Measurements from ENCODE around the gene ARG2. TPM values are rescaled to one million over a fixed set of nuclear protein-coding genes. Genes with fewer than 3 reads are reported as not detected.

The ARG2 gene
- total and polyA plus RNA-seq, 9 of the 15 experiments (the other 6 are each of a cell fraction or from before 2014, with no cell fraction given): 6.2 to 75.0 (median 17.8) TPM

DNA sequence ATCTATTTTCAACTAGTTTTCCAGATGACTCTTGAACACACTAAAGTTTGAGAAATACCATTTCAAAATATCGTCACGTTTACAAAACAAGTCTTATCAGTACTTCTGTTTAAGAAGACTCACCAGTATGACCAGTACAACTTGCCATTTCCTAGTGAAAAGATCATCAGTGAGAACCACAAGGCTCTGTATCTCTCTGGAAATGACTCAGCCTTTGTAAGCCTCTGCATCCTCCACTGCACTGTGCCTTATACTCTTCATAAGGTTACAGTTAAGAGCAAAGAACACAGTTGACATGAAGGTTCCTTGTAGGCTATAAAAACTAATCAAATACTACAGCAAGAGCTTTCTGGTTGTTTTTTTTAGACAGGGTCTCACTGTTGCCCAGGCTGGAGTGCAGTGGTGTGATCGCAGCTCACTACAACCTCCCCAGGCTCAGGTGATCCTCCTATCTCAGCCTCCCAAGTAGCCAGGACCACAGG, 60.4 kb downstream of the ARG2 start:
- POLR2A ChIA-PET: interaction anchor here (0.7 to 1.8 kb wide), 6 partner anchors 10 to 306 kb away, joined by 3 to 6 read pairs (median 3); partner anchors contain the start of gene RDH11
- H3K4me3 ChIP-seq: no peak overlapping the region
- peak; percentile 72 for TF ChIP-seq CBFA2T3 (IDR thresholded peaks at IDR 0.05)
- no peak for TF ChIP-seq ZNF696 (CRISPR knock-in tag; conservative IDR thresholded peaks at IDR 0.05)
- TF ChIP-seq KDM1A (IDR thresholded peaks at IDR 0.05): peak; percentile 31 to 62; a peak in 1 of 4 replicates
- TF ChIP-seq SMARCA4 (IDR thresholded peaks at IDR 0.05): peak; percentile 83
- TF ChIP-seq, protein P1, sequence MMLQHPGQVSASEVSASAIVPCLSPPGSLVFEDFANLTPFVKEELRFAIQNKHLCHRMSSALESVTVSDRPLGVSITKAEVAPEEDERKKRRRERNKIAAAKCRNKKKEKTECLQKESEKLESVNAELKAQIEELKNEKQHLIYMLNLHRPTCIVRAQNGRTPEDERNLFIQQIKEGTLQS (IDR thresholded peaks at IDR 0.05): peak; percentile 86
- TF ChIP-seq, protein P1 (CRISPR knock-in tag; conservative IDR thresholded peaks at IDR 0.05): no peak
- 0 out of 3 replicates have a peak, but pooled peaks of 1 of the 2 experiments have one; percentile 36 for TF ChIP-seq CBX3 (IDR thresholded peaks at IDR 0.05; ENCODE audit: borderline replicate concordance in 1 of 2, low read length in 2 of 2)
- 0 out of 2 replicates have a peak, but pooled peaks have one; percentile 39 for TF ChIP-seq EHMT2 (IDR thresholded peaks at IDR 0.05)
- TF ChIP-seq, protein P2, sequence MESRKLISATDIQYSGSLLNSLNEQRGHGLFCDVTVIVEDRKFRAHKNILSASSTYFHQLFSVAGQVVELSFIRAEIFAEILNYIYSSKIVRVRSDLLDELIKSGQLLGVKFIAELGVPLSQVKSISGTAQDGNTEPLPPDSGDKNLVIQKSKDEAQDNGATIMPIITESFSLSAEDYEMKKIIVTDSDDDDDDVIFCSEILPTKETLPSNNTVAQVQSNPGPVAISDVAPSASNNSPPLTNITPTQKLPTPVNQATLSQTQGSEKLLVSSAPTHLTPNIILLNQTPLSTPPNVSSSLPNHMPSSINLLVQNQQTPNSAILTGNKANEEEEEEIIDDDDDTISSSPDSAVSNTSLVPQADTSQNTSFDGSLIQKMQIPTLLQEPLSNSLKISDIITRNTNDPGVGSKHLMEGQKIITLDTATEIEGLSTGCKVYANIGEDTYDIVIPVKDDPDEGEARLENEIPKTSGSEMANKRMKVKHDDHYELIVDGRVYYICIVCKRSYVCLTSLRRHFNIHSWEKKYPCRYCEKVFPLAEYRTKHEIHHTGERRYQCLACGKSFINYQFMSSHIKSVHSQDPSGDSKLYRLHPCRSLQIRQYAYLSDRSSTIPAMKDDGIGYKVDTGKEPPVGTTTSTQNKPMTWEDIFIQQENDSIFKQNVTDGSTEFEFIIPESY (CRISPR knock-in tag; IDR thresholded peaks at IDR 0.05): no peak
- no peak for TF ChIP-seq POLR2B (IDR thresholded peaks at IDR 0.05; ENCODE audit: low read depth, partially characterized antibody)
- TF ChIP-seq, protein P3, sequence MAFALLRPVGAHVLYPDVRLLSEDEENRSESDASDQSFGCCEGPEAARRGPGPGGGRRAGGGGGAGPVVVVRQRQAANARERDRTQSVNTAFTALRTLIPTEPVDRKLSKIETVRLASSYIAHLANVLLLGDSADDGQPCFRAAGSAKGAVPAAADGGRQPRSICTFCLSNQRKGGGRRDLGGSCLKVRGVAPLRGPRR (CRISPR knock-in tag; IDR thresholded peaks at IDR 0.05): no peak
- peak; percentile 72 for TF ChIP-seq CTBP1 (IDR thresholded peaks at IDR 0.05; ENCODE audit: borderline replicate concordance)
- TF ChIP-seq NCOA1 (IDR thresholded peaks at IDR 0.05; ENCODE audit: low read depth): 0 out of 2 replicates have a peak, but pooled peaks have one; percentile 30
- peak; percentile 50; the same call in 1 of the 2 replicates for TF ChIP-seq TEAD4 (IDR thresholded peaks at IDR 0.05; ENCODE audit: low read length)
- TF ChIP-seq TEAD4 (CRISPR knock-in tag; IDR thresholded peaks at IDR 0.05; ENCODE audit: borderline replicate concordance): no peak
- TF ChIP-seq, protein P4, sequence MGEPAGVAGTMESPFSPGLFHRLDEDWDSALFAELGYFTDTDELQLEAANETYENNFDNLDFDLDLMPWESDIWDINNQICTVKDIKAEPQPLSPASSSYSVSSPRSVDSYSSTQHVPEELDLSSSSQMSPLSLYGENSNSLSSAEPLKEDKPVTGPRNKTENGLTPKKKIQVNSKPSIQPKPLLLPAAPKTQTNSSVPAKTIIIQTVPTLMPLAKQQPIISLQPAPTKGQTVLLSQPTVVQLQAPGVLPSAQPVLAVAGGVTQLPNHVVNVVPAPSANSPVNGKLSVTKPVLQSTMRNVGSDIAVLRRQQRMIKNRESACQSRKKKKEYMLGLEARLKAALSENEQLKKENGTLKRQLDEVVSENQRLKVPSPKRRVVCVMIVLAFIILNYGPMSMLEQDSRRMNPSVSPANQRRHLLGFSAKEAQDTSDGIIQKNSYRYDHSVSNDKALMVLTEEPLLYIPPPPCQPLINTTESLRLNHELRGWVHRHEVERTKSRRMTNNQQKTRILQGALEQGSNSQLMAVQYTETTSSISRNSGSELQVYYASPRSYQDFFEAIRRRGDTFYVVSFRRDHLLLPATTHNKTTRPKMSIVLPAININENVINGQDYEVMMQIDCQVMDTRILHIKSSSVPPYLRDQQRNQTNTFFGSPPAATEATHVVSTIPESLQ (CRISPR knock-in tag; IDR thresholded peaks at IDR 0.05): no peak
- peak; percentile 84 for TF ChIP-seq DPF2 (IDR thresholded peaks at IDR 0.05)
- 0 out of 2 replicates have a peak, but pooled peaks have one; percentile 25 for TF ChIP-seq BCOR (IDR thresholded peaks at IDR 0.05)
- peak; percentile 75 for TF ChIP-seq MAFK (IDR thresholded peaks at IDR 0.05; ENCODE audit: low read length)
- peak; percentile 85 for TF ChIP-seq MAFG (tag; conservative IDR thresholded peaks at IDR 0.05)
- peak in 1 of 2 experiments; percentile 34; a peak in 1 of 4 replicates for TF ChIP-seq HDAC1 (IDR thresholded peaks at IDR 0.05)

More for the DNA sequence above, 60.4 kb downstream of the ARG2 start:
- WGBS (ENCODE audit: insufficient coverage, low coverage, missing lambda C conversion rate): 4% methylated on average over 3 of the region's 3 CpGs
- Histone ChIP-seq H3K27me3 (ENCODE audit: control insufficient read depth in 2 of 2, insufficient read depth in 2 of 2, low read length in 2 of 2) (no peaks in the 10 kb centered on the region), H4K20me1 (replicated peaks; ENCODE audit: control insufficient read depth, insufficient read depth, low read length) (no peaks in the 10 kb centered on the region), H3K27ac (ENCODE audit: extremely low read depth, low read depth, low read length) (peak overlapping the region; percentile 82), H3K9me3 (replicated peaks; ENCODE audit: control insufficient read depth, insufficient read depth, low read depth, low read length) (no peaks in the 10 kb centered on the region), H2AFZ (ENCODE audit: low read depth, low read length) (no peak overlapping the region), H3K4me1 (replicated peaks in 1 of 2; ENCODE audit: control insufficient read depth in 2 of 2, insufficient read depth in 2 of 2, low read length in 2 of 2) (peaks cover 18 to 38% of the 10 kb centered on the region in 2 experiments), H3K9me1 (ENCODE audit: control insufficient read depth, insufficient read depth, low read length) (no peaks in the 10 kb centered on the region), H3K79me2 (ENCODE audit: control insufficient read depth, insufficient read depth, low read length) (peaks cover 33% of the 10 kb centered on the region), H3K4me2 (ENCODE audit: insufficient read depth, low read length) (peak overlapping the region; percentile 51), H3K36me3 (ENCODE audit: control insufficient read depth, insufficient read depth, low read length) (peaks cover 82% of the 10 kb centered on the region), H3K9ac (ENCODE audit: insufficient read depth in 1 of 2, low read depth in 2 of 2, low read length in 2 of 2) (peak overlapping the region; percentile 26 to 48; a peak in 2 of 4 replicates)
- ATAC-seq: peak; percentile 94
- peak; percentile 27 to 81 (median 54) for DNase-seq (ENCODE audit: extremely low read depth in 1 of 4, low spot score in 3 of 4)
- peak; percentile 95 for FAIRE-seq
- intact Hi-C loops (cut with micrococcal nuclease): no loop called here
- in situ Hi-C loops (cut with MboI): no loop called here
- BruUV-seq (replicated peaks): no TSS peak
- CTCF ChIA-PET (ENCODE audit: low intra/inter-chr PET ratio): no interaction called here
